ENCODE measurements around the gene PGM5.

Gene PGM5

DNA sequence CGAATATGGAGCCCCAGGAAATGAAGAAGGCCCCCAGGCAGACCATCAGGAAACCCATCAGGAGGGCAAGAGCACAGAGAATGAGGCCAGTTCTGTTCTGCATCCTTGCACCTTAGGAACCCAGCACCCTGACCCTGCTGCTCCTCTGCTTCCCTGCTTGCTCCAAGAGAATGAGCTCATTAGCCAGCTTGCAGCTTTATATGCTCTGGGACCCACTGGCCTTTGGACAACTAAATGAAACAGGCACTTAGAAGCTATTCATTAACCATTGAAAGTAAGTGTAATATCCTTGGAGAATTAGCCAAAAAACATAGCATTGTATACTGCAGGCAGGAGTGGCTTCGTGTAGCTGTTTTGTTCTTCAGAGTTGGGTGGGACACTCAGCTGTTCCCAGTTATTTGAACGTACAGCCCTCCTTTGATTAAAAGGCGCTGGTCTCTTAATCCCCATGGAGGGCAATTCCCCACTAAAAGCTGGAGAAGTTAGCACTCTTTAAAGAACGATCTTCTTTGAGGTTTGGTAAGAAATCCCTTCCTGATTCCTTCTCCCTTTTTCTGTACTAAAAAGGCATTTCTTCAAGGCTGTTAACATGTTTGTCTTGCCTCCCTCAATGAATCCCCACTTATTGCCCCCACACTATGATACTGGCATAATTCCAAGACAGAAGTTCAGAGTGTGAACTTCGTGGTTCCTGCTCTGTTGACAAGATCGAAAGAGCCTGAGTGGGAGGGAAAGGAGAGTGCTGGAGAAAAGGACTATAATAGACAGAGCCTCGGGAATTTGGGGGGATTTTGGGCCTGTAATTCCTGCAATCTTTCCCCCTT lies 184.5 kb downstream of the PGM5 start, which contains the start of gene TMEM252:
Gene TMEM252, minus strand, starts transcription at position 172 of the 824 bp plus-strand sequence. Its CDS starts 69 bp downstream, at position 103.
- no peak for DNase-seq (ENCODE audit: low read depth)

- DNase-seq (ENCODE audit: low read depth): no peak
Measured at GRCh38 chr9:68541568-68541967, 185.2 kb downstream of the PGM5 start.

- no peak for DNase-seq (ENCODE audit: low read depth)
Measured at GRCh38 chr9:68545033-68545705, 188.8 kb downstream of the PGM5 start.

DNA sequence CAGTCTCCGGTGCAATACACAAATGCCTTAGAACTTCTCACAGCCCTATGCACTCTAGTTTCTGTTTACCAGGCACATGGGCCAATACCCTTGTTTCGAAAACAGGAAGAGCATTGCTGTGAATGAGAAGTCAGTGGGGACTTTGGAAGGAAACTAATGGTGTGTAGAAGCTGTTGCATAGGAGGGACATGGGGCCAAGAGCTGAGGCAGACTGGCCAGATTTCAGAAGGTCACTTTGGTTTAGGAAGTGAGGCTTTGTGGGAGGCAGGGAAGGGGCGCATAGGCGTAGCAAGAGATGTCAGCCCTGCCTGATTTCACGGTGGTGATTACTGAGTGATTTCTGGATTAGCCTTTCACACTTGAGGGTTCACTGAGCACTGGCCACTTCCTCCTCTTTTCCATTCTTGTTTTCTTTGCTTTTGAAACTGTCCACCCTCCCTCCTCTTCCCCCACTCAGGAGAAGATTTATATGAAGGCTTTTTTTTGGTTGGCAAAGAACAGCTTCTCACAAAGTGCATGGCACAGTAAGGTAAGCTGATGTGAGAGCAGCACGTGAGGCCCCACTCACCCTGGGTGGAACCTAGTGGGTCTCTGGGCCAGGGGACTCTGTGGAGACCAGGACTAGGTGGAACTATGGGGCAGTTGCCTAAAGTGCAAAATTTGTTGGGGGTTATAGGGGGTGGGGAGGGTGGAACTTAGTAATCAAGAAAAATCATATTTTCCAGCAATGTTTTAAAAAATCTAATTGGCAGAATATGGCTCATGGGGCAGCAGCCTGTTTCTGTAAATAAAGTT lies 190.4 kb downstream of the PGM5 start:
- no peak for DNase-seq (ENCODE audit: low read depth)

- no peak for DNase-seq (ENCODE audit: low read depth)
Measured at GRCh38 chr9:68547417-68547816, 191.0 kb downstream of the PGM5 start.

DNA sequence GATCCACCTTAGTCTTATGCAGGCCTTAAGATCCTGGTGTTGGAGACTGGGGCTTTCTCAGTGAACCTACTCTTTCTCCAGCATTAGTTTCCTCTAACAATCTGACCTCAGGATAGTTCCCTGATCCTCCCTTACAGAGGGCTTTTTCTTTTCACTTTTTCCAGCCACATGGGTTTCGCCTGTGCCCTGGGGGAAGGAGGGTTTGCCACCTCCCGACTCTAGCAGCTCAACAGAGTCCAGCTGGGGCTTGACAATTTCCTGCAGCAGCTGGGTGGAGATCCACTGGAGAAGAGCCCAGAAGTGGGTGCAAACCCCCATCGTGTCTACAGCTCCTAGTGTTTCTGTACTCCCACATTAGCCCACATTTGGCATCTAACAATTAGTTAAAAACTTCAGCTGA lies 191.8 kb downstream of the PGM5 start:
- DNase-seq (ENCODE audit: low read depth): no peak

- DNase-seq (ENCODE audit: low read depth): no peak
Measured at GRCh38 chr9:68551191-68551590, 194.8 kb downstream of the PGM5 start.

- no peak for DNase-seq (ENCODE audit: low read depth)
Measured at GRCh38 chr9:68552700-68553476, 196.5 kb downstream of the PGM5 start.

DNA sequence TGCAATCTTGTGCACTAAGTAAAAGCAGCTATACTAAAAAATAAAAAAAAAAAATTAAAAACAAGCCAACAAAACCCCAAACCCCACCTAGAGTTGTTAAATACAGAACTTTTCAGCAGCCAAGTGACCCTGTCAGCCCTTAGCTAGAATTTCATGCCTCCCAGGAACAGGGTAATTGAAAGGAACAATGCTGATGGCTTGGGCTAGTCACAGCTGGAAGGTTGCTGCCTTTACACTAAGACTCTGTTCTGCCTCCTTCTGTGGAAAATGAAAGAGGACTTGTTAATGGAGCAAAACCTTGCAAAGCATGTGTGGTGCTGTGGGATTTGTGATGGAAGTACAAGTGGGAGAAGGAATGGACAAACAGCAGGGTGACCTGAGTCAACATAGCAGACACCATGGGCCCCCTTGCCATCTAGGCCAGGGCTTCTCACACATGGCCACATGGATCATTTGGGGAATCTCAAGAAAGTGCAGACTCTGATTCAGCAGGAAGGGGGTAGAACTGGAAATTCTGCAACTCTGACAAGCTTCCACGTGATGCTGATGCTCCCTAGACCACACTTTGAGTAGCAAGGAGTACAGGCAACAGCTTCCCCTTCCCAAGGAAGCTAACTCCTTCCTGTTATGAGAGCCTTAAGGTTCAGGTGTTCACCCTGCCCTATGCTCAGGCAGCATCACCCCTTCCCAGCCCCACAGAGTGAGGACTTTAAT lies 199.2 kb downstream of the PGM5 start:
- DNase-seq (ENCODE audit: low read depth): no peak

DNA sequence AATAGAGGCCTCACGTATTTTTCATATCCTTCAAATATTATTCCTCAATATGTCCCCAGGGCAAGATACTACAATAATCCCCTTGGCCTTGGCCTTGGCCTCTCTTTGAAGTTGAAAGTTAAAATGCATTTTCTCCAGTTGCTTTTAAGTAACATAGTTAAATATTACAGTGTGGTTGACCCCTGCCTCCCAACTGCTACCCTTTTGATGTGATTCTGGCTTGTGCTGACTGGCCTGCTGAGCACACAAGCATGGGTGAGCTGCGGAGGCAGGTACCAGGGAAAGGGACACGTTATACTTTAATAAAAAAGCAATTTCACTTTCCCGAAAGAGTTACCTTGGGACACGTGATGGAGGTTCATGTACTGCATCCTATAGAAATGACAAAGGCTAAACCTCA lies 202.1 kb downstream of the PGM5 start:
- DNase-seq (ENCODE audit: low read depth): no peak

- no peak for DNase-seq (ENCODE audit: low read depth)
Measured at GRCh38 chr9:68560071-68560844, 203.8 kb downstream of the PGM5 start.

- DNase-seq (ENCODE audit: low read depth): no peak
Measured at GRCh38 chr9:68562461-68562860, 206.1 kb downstream of the PGM5 start.

GRCh38 chr9:68567565-68567964 lies 211.2 kb downstream of the PGM5 start:
- no peak for DNase-seq (ENCODE audit: low read depth)

GRCh38 chr9:68574150-68574549 lies 217.7 kb downstream of the PGM5 start:
- DNase-seq (ENCODE audit: low read depth): no peak

- DNase-seq (ENCODE audit: low read depth): no peak
Measured at GRCh38 chr9:68575817-68576216, 219.4 kb downstream of the PGM5 start.

DNA sequence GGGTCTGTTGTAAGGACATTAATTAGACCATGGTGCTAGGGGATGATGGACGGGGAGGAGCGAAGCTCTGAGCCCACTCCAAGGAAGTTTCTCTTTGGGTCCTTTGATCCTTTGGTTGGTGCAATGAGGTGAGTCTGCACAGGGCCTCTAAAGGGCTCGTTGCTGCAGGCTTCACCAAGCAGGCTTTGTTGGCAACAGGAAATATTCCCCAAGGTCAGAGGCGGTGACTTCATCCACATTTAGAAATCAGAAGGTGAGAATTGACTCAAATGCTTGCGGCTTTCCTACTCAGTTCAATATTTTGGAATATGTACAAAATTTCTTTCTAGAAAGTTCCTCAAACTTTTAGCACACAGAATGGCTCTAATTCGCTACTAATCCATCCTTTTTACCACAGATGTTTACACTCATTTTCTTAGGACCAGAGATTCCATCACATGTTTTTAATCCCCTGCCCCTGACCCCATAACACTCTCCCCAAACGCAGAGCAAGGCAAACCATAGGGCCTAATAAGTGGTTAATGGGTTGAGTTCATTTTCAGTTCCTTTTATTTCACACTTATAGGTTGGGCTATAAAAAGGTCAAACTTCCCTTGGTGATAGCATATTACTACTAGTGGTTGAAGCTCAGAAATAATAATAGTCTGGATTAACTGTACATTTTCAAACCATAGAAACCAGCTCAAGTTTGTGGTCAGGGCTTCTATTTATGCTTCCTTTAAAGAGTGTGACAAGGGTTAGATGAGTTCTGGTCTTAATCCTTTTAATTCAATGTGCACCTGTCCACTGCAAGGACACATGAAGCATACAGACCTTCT lies 221.6 kb downstream of the PGM5 start:
- DNase-seq (ENCODE audit: low read depth): no peak

Data from activated T-helper 1 cell treated with Interleukin-2 at 50 U/mL for 16 hours (primary cell).